Adrenal gland (tissue), 12 donors: ENCODE data around the gene CD164. TPM values are rescaled to one million over a fixed set of nuclear protein-coding genes. Genes with fewer than 3 reads are reported as not detected.
A peak's percentile ranks its signal among the peaks of the same experiment; 100 is the strongest.

Source experiments
- DNase-seq, 7 donors: peaks; one replicate each; pipeline ENCODE4 v3.0.0-alpha.2; 2019 to 2020
- H3K27ac ChIP-seq, 5 donors: fragments of 200-600 bp; sonication (generic) in 4 of 5; 1 replicate in 3 of 5; 2 replicates in 2 of 5; pipeline versions ENCODE4 v1.5.1 to v1.8.0; 2016 to 2020; ENCODE audit warnings: mild to moderate bottlenecking in 1 of 5
- H3K27me3 ChIP-seq: fragments of 200-600 bp; 2 replicates; pipeline ENCODE4 v1.8.0; 2021
- H3K36me3 ChIP-seq, 2 donors: fragments of 200-600 bp; replicated peaks in 1 of 2; 1 replicate in 1 of 2; 2 replicates in 1 of 2; pipeline versions ENCODE4 v1.5.1 to v1.8.0; 2018 to 2022
- H3K4me1 ChIP-seq, 2 donors: fragments of 200-600 bp; replicated peaks in 1 of 2; 1 replicate in 1 of 2; 2 replicates in 1 of 2; pipeline versions ENCODE4 v1.5.1 to v1.8.0; 2018 to 2021
- H3K4me3 ChIP-seq, 4 donors: fragments of 200-600 bp; sonication (generic) in 3 of 4; one replicate each; pipeline ENCODE4 v1.5.1; 2016 to 2018
- H3K9me3 ChIP-seq, 3 donors: fragments of 200-600 bp; sonication (generic) in 1 of 3; replicated peaks in 1 of 3; 1 replicate in 2 of 3; 2 replicates in 1 of 3; pipeline versions ENCODE4 v1.5.1 to v1.8.0; 2016 to 2021
- CTCF ChIP-seq, 6 experiments: fragments of 450-650 bp in 4 of 6; fragments of 200-600 bp in 2 of 6; sonication (generic) in 1 of 6; IDR thresholded peaks; 1 replicate in 5 of 6; 2 replicates in 1 of 6; pipeline versions ENCODE4 v1.5.1 to v1.8.0; 2016 to 2021; ENCODE audit warnings: antibody characterized with exemption in 6 of 6, mild to moderate bottlenecking in 2 of 6, moderate library complexity in 1 of 6
- POLR2A ChIP-seq, 2 donors: fragments of 450-650 bp; IDR thresholded peaks; one replicate each; pipeline ENCODE4 v1.6.1; 2017; ENCODE audit warnings: antibody characterized with exemption in 2 of 2, mild to moderate bottlenecking in 2 of 2, moderate library complexity in 1 of 2
- WGBS, 4 donors: extraction: QIAGEN DNeasy Blood & Tissue Kit in 2 of 4; methylation state at CpG; one replicate each; pipeline versions ENCODE4 v1.1.5 to v1.1.7; 2013 to 2017; 5-methylcytosine and 5-hydroxymethylcytosine counted together
- intact Hi-C, 2 donors: fragments of 100-400 bp; cut with DNase I; formaldehyde crosslinking; loops; one replicate each; pipeline versions ENCODE4 v1.14.1 to v1.15.0; 2022 to 2023
- polyA plus RNA-seq, 3 donors: library from polyadenylated mRNA; stranded (reverse); fragments of 200-250 nt in 2 of 3; fragments of 350-450 nt in 1 of 3; fragmentation: Illumina TruSeq in 1 of 3; extraction: RNeasy Lipid Tissue Mini Kit (QIAGEN cat#74804) in 1 of 3; gene quantifications; one replicate each; pipeline ENCODE4 v1.2.3, GENCODE V29; 2013 to 2014
- total RNA-seq, 9 donors: library from RNA; depleted of rRNA in 4 of 9; stranded (reverse); fragments of >200 nt in 4 of 9; fragments of 120-200 nt in 1 of 9; fragmentation: NEBNext Ultra II Directional in 1 of 9; extraction: Animal tissue kit (Norgen Biotek cat#: 25700) in 1 of 9; gene quantifications; one replicate each; pipeline versions ENCODE4 v1.1.0 to v1.2.4, GENCODE V29; 2013 to 2023
- donor health status: healthy with polysubstance abuse.
- donor health status: Bipolar disorder and iron deficiency.
- donor health status: DM: yes; HTN: yes; CAD: no.
- donor health status: DM: no; HTN: no; CAD: no.
- donor health status: DM: no; HTN: no; CAD: no.
- donor health status: DM: yes; HTN: yes; CAD: no.

The CD164 gene
- total and polyA plus RNA-seq, 12 donors, result 89.3 to 358 (median 237) TPM

GRCh38 chr6:109322825-109323224, 59.4 kb downstream of the CD164 start:
- Histone ChIP-seq H3K36me3 (no peaks in the 10 kb centered on the region), H3K4me1 (no peaks in the 10 kb centered on the region), H3K27me3 (no peaks in the 10 kb centered on the region), H3K9me3 (no peaks in the 10 kb centered on the region), H3K4me3 (no peak overlapping the region), H3K27ac (no peak overlapping the region)
- TF ChIP-seq CTCF (IDR thresholded peaks at IDR 0.05), result no peak
- TF ChIP-seq POLR2A (IDR thresholded peaks at IDR 0.05), result no peak
- WGBS, 4 donors, result 52 to 82% (median 66%) methylated on average over 2 of the region's 2 CpGs
- DNase-seq, result peak; percentile 25 to 66 (median 31)
- intact Hi-C loops, result no loop called here

GRCh38 chr6:109321752-109322151, 60.5 kb downstream of the CD164 start:
- 83 to 94% (median 88%) methylated on average over 8 of the region's 8 CpGs for WGBS, 4 donors
- no peak for DNase-seq
- no peaks in the 10 kb centered on the region for H3K36me3 ChIP-seq
- no peaks in the 10 kb centered on the region for H3K4me1 ChIP-seq
- no peak overlapping the region for H3K27ac ChIP-seq
- H3K4me3 ChIP-seq, result no peak overlapping the region
- H3K9me3 ChIP-seq, result no peaks in the 10 kb centered on the region
- intact Hi-C loops, result no loop called here
- H3K27me3 ChIP-seq, result peaks cover 3% of the 10 kb centered on the region
- TF ChIP-seq CTCF (IDR thresholded peaks at IDR 0.05) (no peak), POLR2A (IDR thresholded peaks at IDR 0.05) (no peak)

- H3K9me3 ChIP-seq, result no peaks in the 10 kb centered on the region
- intact Hi-C loops, result no loop called here
- H3K27ac ChIP-seq, result no peak overlapping the region
- WGBS, 4 donors, result 42 to 56% (median 47%) methylated on average over 2 of the region's 2 CpGs
- no peaks in the 10 kb centered on the region for H3K36me3 ChIP-seq
- H3K27me3 ChIP-seq, result peaks cover 5% of the 10 kb centered on the region
- H3K4me1 ChIP-seq, result no peaks in the 10 kb centered on the region
- DNase-seq, result no peak
- TF ChIP-seq CTCF (IDR thresholded peaks at IDR 0.05) (no peak), POLR2A (IDR thresholded peaks at IDR 0.05) (no peak)
- H3K4me3 ChIP-seq, result no peak overlapping the region
Measured at GRCh38 chr6:109320072-109320471, 62.2 kb downstream of the CD164 start.

GRCh38 chr6:109318328-109318876, 63.9 kb downstream of the CD164 start:
- Histone ChIP-seq H3K4me1 (no peaks in the 10 kb centered on the region), H3K36me3 (no peaks in the 10 kb centered on the region), H3K4me3 (no peak overlapping the region), H3K27me3 (peaks cover 8% of the 10 kb centered on the region), H3K27ac (no peak overlapping the region), H3K9me3 (no peaks in the 10 kb centered on the region)
- TF ChIP-seq CTCF (IDR thresholded peaks at IDR 0.05) (no peak), POLR2A (IDR thresholded peaks at IDR 0.05) (no peak)
- no peak for DNase-seq
- intact Hi-C loops, result no loop called here
- WGBS, 4 donors, result 67 to 82% (median 77%) methylated on average over 11 of the region's 11 CpGs
